ENCODE results near the gene SHTN1. TPM values are rescaled to one million over a fixed set of nuclear protein-coding genes. Genes with fewer than 3 reads are reported as not detected.

SHTN1 gene
- 10 to 100 TPM; 28.1 to 30.9 TPM for total RNA-seq

DNA sequence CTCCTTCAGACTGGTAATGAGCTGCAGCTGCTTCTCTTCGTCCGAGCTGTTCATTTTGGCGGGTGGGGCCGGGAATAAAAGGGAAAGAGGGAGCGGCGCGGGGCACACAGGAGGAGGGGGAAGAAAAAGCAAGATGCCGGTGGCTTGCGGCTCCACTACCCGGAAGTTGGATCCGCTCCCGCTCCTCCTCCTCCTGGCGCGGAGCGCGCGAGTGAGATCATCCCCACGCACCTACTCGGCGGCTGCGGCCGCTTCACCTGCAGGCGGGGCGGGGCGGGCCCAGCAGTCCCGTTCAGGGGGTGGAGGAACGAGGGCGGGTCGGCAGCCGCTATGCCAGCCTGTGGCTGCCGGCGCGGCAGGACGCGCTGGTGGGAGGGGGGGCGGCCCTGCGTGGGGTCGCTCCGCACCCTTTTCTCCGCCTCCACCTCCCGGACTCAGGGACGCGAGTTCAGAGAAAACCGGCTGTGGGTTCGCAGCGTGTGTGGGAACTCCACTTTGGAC lies at the start of gene SHTN1:
SHTN1 (minus strand) TSS at position 162 of the 501 bp plus-strand sequence; CDS start at position 54, 108 bp downstream.
- no peaks in the 10 kb centered on the region for H3K9me3 ChIP-seq
- intact Hi-C loops (cut with DNase I) = no loop called here
- no peaks in the 10 kb centered on the region for H3K27me3 ChIP-seq
- H3K4me1 ChIP-seq = no peaks in the 10 kb centered on the region
- H3K9ac ChIP-seq (ENCODE audit: low read depth in 2 of 2, low read length in 2 of 2) = peak within 1 kb of the TSS; percentile 77 to 85
- peak within 1 kb of the TSS; percentile 83 for H3K4me3 ChIP-seq
- TF ChIP-seq, protein P1, sequence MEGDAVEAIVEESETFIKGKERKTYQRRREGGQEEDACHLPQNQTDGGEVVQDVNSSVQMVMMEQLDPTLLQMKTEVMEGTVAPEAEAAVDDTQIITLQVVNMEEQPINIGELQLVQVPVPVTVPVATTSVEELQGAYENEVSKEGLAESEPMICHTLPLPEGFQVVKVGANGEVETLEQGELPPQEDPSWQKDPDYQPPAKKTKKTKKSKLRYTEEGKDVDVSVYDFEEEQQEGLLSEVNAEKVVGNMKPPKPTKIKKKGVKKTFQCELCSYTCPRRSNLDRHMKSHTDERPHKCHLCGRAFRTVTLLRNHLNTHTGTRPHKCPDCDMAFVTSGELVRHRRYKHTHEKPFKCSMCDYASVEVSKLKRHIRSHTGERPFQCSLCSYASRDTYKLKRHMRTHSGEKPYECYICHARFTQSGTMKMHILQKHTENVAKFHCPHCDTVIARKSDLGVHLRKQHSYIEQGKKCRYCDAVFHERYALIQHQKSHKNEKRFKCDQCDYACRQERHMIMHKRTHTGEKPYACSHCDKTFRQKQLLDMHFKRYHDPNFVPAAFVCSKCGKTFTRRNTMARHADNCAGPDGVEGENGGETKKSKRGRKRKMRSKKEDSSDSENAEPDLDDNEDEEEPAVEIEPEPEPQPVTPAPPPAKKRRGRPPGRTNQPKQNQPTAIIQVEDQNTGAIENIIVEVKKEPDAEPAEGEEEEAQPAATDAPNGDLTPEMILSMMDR (IDR thresholded peaks at IDR 0.05) = no peak
- peak within 1 kb of the TSS; percentile 91 for H3K27ac ChIP-seq
- no peaks in the 10 kb centered on the region for H3K36me3 ChIP-seq
- DNase-seq = peak; percentile 89

DNA sequence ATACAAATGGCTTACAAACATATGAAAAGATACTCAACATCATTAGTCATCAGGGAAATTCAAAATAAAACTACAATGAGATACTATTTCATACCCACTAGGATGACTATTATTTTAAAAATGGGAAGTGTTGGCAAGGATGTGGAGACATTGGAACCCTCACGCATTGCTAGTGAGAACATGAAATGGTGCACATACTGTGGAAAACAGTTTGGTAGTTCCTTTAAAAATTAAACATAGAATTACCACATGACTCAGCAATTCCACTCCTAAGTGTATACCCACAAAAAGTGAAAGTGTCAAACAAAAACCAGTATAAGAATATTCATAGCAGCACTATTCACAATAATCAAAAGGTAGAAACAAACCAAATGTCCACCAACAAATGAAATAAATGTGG lies 48.5 kb upstream of the SHTN1 start:
- no peak overlapping the region for H3K27ac ChIP-seq
- TF ChIP-seq, protein P1 (IDR thresholded peaks at IDR 0.05) = no peak
- H3K36me3 ChIP-seq = no peaks in the 10 kb centered on the region
- H3K9ac ChIP-seq (ENCODE audit: low read depth in 2 of 2, low read length in 2 of 2) = no peak overlapping the region
- DNase-seq = no peak
- no peak overlapping the region for H3K4me3 ChIP-seq
- H3K9me3 ChIP-seq = no peaks in the 10 kb centered on the region
- intact Hi-C loops (cut with DNase I) = no loop called here
- H3K4me1 ChIP-seq = no peaks in the 10 kb centered on the region
- H3K27me3 ChIP-seq = no peaks in the 10 kb centered on the region

DNA sequence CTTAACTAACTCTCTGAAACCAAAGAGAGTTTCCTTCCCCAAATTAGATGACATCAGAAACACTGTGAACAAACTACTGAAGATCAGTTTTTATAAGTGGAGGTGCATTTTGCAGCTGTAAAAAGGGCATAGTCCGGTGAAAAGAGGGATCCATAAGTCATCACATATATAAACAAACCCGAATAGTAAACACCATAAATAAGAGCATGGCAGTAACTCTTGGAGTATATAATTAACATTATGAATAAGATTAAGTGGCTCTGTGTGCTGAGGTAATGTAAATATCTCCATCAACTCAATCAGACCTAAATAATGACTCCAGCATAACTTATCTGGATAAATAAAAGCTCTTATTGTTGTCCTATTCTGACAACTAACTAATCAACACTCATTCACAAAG lies 43.0 kb upstream of the SHTN1 start:
- H3K4me3 ChIP-seq = no peak overlapping the region
- no peaks in the 10 kb centered on the region for H3K9me3 ChIP-seq
- H3K9ac ChIP-seq (ENCODE audit: low read depth in 2 of 2, low read length in 2 of 2) = no peak overlapping the region
- H3K36me3 ChIP-seq = no peaks in the 10 kb centered on the region
- intact Hi-C loops (cut with DNase I) = no loop called here
- TF ChIP-seq, protein P1 (IDR thresholded peaks at IDR 0.05) = no peak
- no peak for DNase-seq
- no peaks in the 10 kb centered on the region for H3K4me1 ChIP-seq
- no peak overlapping the region for H3K27ac ChIP-seq
- no peaks in the 10 kb centered on the region for H3K27me3 ChIP-seq

DNA sequence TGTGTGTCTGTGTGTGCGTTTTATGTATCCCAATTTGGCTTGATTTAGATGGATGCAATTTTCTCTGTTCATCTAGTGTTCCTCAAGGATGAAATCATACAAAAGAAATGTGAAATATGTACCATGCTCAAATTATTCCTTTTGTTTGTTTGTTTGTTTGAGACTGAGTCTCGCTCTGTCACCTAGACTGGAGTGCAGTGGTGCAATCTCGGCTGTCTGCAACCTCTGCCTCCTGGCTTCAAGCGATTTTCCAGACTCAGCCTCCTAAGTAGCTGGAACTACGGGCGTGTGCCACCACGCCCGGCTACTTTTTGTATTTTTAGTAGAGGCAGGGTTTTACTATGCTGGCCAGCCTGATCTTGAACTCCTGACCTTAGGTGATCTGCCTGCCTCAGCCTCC lies 11.3 kb upstream of the SHTN1 start:
- Histone ChIP-seq H3K4me3 (no peak overlapping the region), H3K9ac (ENCODE audit: low read depth in 2 of 2, low read length in 2 of 2) (no peak overlapping the region), H3K9me3 (no peaks in the 10 kb centered on the region), H3K27ac (no peak overlapping the region), H3K36me3 (no peaks in the 10 kb centered on the region), H3K4me1 (no peaks in the 10 kb centered on the region), H3K27me3 (no peaks in the 10 kb centered on the region)
- intact Hi-C loops (cut with DNase I) = no loop called here
- TF ChIP-seq, protein P1 (IDR thresholded peaks at IDR 0.05) = no peak
- no peak for DNase-seq

GRCh38 chr10:117014835-117015234 lies 9.8 kb upstream of the SHTN1 start:
- no peak overlapping the region for H3K9ac ChIP-seq (ENCODE audit: low read depth in 2 of 2, low read length in 2 of 2)
- no peaks in the 10 kb centered on the region for H3K4me1 ChIP-seq
- DNase-seq = no peak
- H3K9me3 ChIP-seq = no peaks in the 10 kb centered on the region
- H3K27ac ChIP-seq = no peak overlapping the region
- H3K27me3 ChIP-seq = no peaks in the 10 kb centered on the region
- TF ChIP-seq, protein P1 (IDR thresholded peaks at IDR 0.05) = no peak
- H3K36me3 ChIP-seq = no peaks in the 10 kb centered on the region
- intact Hi-C loops (cut with DNase I) = no loop called here
- H3K4me3 ChIP-seq = no peak overlapping the region

All from colonic mucosa (tissue), 4 donors.